Stimulated activated CD4-positive, alpha-beta T cell treated with anti-CD3 and anti-CD28 coated beads, Interleukin-12 subunit alpha, Interleukin-12 subunit beta, amount 100 ng/mL, for 4 hours (primary cell): ENCODE data around the gene RBM6.
"Not testable (repeated sequence)": the region's sequence is repeated elsewhere in the genome, so short reads cannot be mapped to it uniquely, and the experiment has no call there.

Experiments
- DNase-seq: peaks from one replicate; pipeline ENCODE4 v3.0.0-alpha.2; 2020

The RBM6 gene

GRCh38 chr3:49994476-49994875 lies 54.5 kb downstream of the RBM6 start:
- DNase-seq = no peak

- DNase-seq = no peak
These were observed 56.1 kb downstream of the RBM6 start for GRCh38 chr3:49996016-49996415.

- DNase-seq = no peak
These were observed 57.9 kb downstream of the RBM6 start for GRCh38 chr3:49997862-49998261.

GRCh38 chr3:49998326-49998725 lies 58.4 kb downstream of the RBM6 start:
- DNase-seq = no peak

GRCh38 chr3:50001511-50001910 lies 61.6 kb downstream of the RBM6 start:
- DNase-seq = no peak

GRCh38 chr3:50003216-50003615 lies 63.3 kb downstream of the RBM6 start:
- DNase-seq = no peak

GRCh38 chr3:50003824-50004223 lies 63.9 kb downstream of the RBM6 start:
- no peak for DNase-seq

- no peak for DNase-seq
These were observed 69.0 kb downstream of the RBM6 start for GRCh38 chr3:50008931-50009330.

GRCh38 chr3:50010959-50011358 lies 71.0 kb downstream of the RBM6 start:
- DNase-seq = no peak

GRCh38 chr3:50015918-50016317 lies 76.0 kb downstream of the RBM6 start:
- DNase-seq = peak; percentile 14

- no peak for DNase-seq
These were observed 88.4 kb downstream of the RBM6 start for GRCh38 chr3:50028346-50028745.

- DNase-seq = not testable (repeated sequence)
These were observed 91.3 kb downstream of the RBM6 start for GRCh38 chr3:50031201-50031600.

GRCh38 chr3:50044976-50045375 lies 105.0 kb downstream of the RBM6 start:
- no peak for DNase-seq

GRCh38 chr3:50047426-50047825 lies 107.5 kb downstream of the RBM6 start:
- no peak for DNase-seq

GRCh38 chr3:50050361-50050760 lies 110.4 kb downstream of the RBM6 start:
- no peak for DNase-seq

GRCh38 chr3:50057756-50058155 lies 117.8 kb downstream of the RBM6 start:
- no peak for DNase-seq

- no peak for DNase-seq
These were observed 128.2 kb downstream of the RBM6 start for GRCh38 chr3:50068134-50068533.

- no peak for DNase-seq
These were observed 138.1 kb downstream of the RBM6 start for GRCh38 chr3:50078091-50078490.

GRCh38 chr3:50078622-50079021 lies 138.7 kb downstream of the RBM6 start:
- no peak for DNase-seq

GRCh38 chr3:50084951-50085350 lies 145.0 kb downstream of the RBM6 start:
- not testable (repeated sequence) for DNase-seq

GRCh38 chr3:50088725-50089608 lies 149.0 kb downstream of the RBM6 start, which contains the start of gene RBM5:
Gene RBM5, plus strand, starts transcription at chr3:50088919. Its CDS starts 1,516 bp downstream, at chr3:50090435.
- DNase-seq = peak; percentile 86

GRCh38 chr3:50089609-50089945 lies 149.6 kb downstream of the RBM6 start:
- DNase-seq = no peak

- no peak for DNase-seq
These were observed 151.0 kb downstream of the RBM6 start for GRCh38 chr3:50090984-50091383.

- no peak for DNase-seq
These were observed 155.5 kb downstream of the RBM6 start for GRCh38 chr3:50095352-50095998.
